ENCODE measurements around the gene RAB40C.
A peak's percentile ranks its signal among the peaks of the same experiment; 100 is the strongest.
"Not testable (repeated sequence)": the region's sequence is repeated elsewhere in the genome, so short reads cannot be mapped to it uniquely, and the experiment has no call there.

RAB40C gene

DNA sequence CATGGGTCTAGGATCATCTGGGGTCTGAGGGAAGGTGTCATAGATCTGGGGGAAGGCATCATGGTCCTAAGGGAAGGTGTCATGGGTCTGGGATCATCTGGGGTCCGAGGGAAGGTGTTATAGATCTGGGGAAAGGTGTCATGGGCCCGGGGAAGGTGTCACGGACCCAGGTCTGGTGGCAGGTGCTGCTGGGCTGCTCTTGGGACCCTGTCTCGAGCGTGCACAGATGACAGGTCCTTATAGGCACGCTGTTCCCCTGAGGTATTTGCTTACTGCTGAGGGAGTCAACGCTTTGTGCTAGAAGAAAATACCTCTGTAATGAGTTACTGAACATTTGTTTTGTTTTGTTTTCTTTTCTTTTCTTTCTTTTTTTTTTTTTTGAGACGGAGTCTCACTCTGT is 1.4 kb downstream of the RAB40C start:
- DNase-seq, result no peak

DNA sequence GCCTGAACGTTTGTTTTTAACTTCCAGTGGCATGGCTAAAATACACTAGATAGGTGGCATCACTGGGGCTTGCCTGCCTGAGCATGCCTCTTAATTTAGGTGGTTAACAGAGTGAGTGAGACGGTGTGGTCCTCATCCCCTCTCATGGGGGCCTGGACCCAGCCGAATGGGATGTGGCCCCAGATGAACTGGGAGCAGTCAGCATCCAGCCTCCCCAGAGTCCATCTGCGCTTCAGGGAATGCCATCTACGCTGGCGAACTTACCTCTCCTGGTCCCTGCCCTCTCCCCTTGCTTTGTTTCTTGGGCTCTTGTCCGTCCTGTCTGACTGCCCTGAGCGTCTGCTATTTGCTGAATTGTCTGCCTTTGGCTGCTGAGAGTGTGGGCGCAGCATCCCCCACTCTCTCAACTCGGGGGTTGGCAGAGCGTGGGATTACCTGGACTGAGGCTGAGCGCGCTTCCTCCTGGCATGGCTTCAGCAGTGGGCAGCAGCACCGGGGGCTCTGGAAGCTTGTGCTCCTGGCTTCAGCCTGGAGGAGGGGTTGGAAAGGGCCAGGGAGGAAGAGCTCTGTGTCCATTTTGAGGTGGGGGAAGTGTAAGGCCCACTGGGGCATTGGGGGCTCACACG is 2.1 kb downstream of the RAB40C start:
- no peak for DNase-seq

DNA sequence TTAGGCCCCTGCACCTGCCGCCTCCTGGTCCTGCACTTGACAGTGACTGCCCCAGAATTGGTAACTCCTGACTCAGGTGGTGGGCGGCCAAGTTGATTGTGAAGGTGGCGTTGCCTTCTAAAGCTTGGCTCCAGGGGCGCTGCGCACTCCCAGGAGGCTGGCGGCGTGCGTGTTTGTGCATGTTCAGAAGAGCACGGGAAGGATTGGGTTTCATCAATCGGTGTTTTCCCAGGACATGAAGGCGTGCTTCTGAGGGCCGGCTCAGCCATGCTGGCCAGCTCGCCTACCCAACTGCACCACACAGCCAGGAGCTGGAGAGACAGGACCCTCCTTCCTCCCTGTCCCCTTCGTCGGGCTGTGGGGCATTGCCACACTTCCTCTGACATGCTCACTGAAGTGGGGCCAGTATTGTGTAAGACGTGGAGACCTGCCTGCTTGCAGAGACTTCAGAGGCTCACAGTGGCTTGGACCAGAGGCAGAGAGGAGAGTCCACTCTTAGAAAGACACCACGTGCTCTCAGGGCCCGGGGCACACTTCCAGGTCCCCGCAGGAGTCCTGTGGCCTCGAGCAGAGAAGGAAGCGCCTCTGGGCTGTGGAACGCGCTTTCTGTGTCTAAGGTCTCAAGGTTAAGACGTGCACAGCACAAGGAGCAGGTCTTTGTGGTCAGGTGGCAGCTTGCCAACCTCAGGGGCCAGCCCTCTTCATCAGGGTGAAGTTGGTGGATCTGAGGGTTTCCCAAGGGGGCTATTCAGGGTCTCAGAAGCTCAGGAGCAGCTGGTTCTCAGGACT is 2.8 kb downstream of the RAB40C start:
- peak; percentile 74 for DNase-seq

DNA sequence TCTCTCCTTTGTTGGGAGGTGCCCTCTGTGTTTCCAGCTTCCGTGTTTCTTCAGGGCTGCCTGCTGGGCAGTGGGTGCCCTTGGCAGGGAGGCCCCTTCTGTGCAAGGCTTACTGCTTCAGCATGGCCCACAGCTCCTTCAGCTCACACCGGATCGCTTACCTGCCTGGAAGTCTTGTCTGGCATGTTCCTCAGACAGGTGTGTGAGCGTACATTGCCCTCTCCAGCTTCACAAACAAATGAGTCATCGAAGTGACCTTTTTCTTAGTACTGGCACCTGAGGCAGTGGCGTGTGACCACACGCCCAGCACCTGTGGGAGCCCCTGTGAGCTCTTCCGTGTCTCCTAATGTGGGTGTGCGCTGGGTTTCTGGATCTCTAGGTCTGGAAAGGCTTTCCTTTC is 3.5 kb downstream of the RAB40C start:
- peak; percentile 48 for DNase-seq

DNA sequence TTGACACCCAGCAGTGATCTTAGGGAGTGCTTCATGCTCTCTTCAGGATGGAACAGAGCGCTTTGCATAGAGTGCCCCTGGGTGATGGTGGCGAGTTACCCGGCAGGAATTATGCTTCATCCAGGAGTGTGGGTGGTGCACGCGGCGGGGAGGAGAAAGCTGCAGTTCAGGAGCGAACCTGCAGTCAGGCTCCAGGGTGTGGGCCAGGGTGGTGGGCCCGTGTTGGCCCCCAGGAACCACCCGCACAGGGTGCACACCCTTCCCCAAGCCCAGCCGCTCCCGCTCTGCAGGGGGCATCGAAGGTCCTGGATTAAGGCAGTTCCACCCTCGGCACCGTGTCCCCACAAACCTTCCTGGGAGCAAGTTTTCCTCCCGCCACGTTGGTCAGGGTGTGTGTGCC is 3.9 kb downstream of the RAB40C start:
- DNase-seq, result no peak

DNA sequence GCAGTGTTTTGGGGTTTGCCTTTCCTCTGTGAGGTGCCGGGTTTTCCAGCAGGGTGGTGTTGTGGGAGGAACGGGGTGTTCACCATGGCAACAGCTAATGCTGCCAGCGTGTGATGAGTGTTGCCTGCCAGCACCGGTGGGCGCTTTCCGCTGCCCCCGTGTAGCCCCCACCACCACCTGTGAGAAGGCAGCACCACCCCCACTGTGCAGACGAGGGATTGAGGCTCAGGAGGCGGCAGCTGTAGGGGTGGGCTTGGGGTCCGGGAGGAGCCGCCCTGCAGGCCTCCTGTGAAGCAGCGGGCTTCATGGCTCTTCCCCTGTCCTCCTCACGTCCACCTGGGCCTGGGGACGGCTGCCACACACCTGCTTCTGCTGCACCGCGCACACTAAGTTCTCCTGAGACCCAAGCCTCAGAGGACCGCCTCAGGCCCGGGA is 5.2 kb downstream of the RAB40C start:
- DNase-seq, result no peak

DNA sequence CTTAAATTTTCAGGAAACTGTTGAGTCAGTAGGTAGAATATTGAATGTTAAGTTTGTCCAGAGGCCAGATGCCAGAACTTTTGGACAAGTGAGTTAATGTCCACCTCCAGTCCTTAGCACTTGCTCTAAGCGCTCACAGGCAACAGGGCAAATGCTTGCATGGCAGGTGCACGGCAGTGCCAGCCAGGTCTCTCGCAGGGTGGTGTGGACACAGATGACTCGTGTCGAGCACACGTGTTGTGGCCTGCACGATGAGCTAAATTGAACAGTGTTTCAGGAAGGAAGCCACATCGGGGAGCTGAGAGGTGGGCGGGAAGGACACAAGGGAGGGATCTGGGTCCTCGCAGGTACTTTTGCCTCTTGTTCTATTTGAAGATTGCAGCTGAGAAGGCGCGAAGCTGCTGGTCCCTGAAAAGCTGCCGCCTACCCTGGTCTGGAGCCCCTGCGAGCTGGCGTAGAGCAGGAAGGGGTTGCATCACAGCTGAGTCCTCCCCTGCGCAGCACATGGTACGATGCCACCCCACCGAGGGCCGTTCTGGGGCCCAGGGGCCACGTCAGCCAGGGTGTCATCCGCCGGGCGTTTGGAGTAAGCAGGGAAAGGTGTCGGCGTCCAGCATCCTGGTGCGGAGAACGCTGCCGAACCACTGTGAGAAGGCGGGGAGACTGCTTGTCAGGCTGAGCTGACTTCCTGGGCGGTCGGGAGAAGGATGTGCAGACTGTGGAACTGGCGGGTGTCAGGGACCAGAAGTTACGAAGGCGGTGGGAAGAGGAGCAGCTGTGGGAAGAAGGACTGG is 6.3 kb downstream of the RAB40C start:
- DNase-seq, result no peak

DNA sequence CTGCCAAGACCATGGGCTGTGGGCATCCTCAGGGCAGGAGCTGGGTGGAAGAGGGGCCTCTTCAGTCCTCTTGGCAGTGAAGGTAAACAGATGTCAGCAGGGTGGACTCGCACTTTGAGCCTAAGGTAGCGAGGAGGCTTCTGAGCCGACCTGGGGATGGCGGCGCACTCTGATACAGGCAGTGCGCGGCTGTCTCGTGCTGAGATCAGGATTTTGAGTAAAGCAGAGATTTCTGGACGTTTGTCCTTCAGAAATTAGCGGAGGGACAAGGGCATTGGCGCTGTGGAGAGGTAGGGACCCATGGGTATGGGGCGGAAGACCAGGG is 6.8 kb downstream of the RAB40C start:
- DNase-seq, result no peak

DNA sequence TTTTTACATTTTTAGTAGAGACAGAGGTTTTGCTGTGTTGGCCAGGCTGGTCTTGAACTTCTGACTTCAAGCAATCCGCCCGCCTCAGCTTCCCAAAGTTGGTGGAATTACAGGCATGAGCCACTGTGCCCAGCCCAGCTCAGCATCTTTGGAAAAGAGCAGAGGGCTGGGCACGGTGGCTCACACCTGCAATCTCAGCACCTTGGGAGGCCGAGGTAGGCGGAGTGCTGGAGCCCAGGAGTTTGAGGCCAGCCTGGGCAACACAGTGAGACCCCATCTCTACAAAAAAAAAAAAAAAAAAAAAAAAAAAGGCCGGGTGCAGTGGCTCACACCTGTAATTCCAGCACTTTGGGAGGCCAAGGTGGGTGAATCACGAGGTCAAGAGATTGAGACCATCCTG is 7.8 kb downstream of the RAB40C start:
- DNase-seq, result not testable (repeated sequence)

DNA sequence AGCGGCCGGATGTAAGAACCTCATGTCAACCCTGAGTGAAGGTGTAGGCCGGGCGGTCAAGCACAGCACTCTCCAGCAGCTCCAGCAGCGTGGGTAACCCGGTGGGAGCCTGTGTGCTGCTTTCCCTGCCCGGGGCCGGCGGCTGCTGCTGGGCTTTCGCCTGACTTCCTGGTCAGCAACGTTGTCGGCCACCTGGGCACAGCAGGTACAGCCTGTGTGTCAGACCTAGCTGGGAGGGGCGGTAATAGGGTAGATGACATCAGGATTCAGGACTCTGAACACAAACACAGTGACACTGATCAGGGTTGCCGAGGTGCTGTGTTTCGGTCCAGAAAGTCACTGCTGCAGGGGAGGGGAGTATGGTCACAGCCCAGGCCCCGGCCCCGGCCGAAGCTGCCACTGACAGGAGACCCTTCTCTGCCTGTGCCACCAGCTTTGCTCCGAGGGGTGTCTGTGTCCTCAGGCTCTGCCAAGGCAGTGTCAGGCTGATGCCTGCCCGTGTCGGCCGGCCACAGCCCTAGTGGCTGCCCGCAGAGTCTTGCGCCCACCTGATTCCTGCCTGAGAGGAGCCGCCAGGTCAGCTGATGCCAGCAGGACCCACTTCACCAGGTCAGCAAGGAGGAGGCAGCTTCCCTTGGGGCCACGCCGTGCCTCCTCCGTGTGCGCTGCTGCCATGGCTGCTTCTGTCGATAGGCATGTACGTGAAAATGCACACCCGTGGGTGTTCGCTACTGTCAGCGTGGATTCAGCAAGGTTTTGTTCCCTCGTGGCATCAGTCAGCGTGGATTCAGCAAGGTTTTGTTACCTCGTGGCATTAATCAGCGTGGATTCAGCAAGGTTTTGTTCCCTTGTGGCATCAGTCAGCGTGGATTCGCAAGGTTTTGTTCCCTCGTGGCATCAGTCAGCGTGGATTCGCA is 9.2 kb downstream of the RAB40C start:
- DNase-seq, result no peak

DNA sequence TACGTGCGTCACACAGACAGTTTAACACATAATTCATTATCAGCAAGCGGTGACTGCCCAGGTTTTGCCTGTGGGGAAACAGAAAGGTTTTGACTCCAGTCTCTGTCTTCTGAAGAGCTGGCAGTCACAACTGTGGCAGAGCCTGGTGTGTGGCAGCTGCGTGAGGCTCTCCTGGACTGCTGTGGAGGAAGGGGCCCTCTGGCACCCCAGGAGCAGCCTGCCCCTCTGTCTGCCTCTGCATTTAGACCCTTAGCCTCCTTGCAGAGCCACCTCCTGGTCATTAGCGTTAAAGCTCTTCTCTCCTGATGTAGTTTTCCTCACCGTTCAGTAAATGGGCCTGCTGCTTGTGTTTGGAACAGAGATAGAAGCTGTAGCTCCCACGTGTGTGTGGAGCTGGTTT is 10.9 kb downstream of the RAB40C start:
- DNase-seq, result no peak

DNA sequence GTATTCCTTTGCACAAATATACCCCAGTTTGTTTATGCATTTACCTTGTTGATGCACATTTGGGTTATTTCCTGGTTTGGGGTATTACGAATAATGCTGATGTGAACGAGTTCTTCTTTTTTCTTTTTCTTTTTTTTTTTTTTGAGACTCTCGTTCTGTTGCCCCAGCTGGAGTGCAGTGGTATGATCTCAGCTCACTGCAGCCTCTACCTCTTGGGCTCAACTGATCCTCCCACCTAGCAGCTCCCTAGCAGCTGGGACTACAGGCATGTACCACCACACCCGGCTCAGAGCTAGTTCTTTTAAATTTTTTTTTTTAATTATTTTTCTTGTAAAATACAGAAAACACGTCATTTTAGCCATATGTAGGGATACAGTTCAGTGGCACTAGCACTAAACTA is 14.1 kb downstream of the RAB40C start:
- no peak for DNase-seq

DNA sequence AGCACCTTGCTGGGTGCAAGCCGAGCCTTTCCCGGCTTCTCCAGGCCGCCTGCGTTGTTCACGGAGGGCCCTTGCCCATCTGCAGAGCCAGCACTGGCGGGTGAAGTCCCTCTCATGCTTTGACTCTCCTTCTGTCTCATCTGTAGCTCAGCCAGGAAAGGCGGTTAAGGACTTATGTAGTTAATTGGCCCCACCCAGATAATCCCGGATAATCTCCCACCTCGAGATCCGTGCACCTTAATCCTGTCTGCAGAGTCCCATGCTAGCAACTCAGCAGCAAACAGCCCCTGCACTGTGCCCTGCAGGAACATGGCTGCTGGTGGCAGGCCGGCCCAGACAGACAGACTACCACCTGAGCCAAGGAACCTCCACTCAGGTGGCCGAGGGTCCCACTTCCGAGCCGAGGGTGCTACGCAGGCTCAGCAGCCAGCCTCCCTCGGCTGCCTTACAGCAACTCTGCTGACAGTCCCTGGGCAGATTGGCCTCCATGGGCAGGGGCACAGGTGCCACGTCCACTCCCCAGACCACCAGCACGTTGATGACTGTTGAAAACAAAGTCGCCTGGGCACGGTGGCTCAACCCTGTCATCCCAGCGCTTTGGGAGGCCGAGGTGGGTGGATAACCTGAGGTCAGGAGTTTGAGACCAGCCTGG is 16.9 kb downstream of the RAB40C start:
- no peak for DNase-seq

DNA sequence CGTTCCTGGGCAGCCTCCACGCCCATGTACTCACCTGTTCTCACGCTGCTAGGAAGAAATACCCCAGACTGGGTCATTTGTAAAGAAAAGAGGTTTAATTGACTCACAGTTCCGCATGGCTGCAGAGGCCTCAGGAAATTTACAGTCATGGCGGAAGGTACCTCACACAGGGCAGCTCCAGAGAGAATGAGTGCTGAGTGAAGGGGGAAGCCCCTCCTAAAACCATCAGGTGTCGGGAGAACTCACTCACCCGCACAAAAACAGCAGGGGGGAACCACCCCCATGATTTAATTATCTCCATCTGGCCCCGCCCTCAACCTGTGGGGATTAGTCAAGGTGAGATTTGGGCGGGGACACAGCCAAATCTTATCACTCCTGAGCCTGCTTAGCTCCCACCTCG is 18.2 kb downstream of the RAB40C start:
- no peak for DNase-seq

DNA sequence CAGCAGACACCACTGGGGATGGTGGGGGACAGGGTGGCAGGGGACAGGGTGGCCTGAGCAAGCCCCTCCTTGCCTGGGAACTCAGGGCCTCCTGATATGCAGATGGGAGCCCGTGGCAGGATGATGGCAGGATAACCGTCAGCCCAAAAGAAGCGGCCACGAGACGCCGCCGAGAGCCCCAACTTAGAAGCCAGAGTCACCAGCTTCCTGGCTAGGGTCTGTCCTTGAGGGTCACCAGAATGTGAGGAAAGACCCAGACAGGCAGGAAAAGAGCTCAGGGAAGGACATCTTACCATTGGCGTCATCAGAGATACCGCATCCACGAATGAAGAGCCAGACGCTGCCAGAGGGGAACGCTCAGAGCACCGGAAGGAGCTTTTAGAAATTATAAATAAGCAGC is 19.4 kb downstream of the RAB40C start:
- DNase-seq, result no peak

DNA sequence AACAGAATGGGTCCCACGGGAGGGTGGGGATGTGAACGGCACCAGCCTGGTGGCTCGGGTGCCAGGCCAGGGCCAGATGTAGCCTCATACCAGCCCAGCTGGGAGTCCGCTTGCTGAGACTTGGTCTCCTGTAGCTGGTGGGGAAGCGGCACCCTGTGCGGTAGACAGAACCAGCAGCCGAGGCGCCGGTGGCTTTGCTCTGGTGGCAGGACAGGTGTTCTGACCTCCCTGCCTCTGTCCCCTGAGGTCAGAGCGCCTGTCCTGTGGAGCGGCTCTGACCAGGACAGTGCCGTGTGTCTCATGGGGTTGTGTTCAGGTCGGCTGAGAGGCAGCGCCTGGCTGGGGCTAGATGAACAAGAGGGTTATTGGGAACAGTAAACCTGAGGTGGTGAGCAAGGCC is 20.1 kb downstream of the RAB40C start:
- no peak for DNase-seq

DNA sequence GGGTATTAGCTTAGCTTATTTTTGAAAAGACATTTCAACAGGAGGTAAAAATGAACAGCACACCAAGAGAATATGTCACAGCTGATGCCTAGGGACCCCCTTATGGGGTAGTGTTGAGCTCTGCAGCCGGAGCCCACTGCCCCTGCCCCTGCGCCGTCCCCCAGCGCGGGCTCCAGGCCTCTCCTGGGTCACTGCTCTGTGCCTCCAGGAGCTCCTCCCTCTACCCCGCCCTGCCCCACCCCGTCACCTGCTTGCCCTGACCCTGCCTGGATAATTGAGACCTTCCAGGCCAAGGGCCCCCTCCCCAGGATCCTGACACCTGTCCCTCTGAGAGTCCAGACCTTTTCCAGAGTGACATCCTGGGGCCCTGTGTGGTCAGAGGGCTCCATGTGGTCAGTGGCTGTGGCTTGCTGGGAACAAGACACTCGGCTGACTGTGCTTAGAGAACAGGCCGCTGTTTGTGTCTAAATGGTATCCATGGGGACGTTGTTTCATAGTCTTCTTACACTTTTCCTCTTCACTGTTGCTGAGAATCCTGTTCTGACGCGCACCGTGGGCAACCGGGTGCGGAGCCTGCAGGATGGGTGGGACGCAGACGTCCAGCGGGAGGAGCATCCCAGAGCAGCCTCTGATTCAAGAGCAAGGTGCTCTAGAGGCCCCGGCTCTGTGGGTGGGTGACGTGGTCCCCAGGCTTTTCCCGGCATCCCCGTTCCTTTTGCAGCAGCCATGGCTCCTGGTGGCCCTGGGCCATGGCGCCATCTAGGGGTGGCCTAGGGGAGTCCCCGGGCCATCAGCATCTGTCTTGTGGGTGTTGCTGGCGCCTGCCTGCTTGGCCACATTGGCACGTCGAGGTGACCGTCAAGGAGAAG is 20.9 kb downstream of the RAB40C start:
- no peak for DNase-seq

DNA sequence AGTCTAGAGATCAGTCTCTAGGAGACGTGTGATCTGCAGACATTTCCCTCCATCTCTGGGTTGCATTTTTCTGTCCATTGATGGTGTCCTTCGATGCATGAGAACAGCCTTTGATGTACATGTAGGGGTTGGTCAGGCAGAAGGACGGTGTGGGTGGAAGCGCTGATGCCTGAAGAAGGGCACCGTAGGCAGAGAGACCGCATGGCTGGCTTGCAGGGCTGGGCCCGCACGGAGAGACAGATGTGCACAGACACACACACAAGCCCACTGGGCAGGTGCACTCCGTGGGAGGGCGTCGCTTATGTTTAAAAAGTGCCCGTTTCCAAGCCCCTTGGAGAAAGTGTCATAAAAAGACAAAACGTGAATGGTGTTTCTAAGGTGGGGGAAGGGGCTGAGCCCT is 25.3 kb downstream of the RAB40C start:
- no peak for DNase-seq

DNA sequence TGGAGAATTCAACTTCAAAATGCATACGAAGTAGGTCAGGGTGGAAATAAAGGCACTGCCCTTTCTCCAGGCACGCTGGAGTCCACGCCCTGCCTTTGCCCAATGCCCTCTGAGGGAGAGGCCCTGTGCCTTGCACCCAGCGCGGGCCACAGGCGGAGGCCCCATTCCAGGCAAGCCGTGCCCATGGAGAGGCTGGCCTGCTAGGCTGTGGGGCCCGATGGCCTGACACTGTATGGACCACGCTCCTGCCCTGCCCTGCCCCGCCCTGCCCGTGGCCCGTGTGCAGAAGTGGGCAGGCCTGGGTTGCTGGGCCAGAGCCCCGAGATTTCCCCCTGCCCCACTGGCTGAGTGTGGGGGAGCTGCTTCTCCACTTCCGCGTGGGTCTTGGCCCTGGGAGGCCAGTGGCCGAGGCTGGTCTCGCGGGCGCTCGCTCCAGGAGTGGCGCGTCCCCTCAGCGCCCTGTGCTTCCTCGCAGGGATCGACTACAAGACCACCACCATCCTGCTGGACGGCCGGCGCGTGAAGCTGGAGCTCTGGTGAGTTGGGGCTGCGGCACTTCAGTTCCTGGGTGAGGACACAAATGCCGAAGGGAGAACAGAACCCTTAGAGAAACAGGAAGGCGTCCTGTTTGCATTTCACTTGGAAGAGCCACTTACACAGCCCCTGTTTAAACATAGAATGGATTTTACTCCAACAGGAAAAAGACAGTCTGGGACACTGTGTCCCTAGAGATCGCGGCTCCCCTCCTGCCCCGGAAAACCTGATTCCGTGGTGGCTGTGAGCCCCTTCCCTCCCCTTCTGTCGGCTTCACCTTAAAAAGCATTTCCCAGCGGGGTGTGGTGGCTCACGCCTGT is 27.1 kb downstream of the RAB40C start:
- no peak for DNase-seq

DNA sequence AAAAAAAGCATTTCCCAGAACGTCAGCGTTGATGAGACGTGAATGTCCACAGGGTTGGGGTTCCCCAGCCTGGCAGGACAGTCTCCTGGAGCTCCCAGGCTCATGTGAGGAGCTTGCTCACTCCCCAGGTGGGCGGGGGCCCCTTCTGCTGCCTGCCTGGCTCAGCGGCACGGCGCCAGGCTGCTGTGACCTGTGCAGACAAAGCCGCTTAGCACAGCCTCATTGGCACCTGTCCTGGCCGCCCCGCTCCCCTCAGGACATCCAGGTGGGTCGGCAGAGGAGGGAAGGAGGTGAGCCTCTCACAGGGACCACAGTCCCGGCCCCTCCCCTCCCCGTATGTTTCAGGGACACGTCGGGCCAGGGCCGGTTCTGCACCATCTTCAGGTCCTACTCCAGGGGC is 28.0 kb downstream of the RAB40C start:
- DNase-seq, result no peak
